ENCODE results near the gene CERS2.

CERS2 gene

DNA sequence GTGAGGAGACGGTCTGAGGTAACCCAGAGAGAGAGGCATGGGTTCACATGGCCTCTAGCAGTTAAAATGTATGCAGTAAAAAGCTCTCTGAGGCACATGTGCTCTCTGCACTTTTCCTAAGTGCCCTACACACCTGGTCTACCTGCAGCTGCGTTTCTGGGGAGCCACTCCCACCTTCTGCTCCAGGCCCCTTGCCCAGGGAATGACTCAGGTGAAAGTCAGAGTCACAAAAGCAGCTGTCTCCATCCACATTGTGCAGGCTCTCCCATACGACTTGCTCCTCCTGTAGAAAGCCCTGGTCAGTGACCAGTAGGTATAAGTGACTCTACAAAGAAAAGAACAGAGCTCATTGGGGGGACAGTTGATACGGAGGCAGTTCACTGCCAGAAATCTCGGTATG, 23.3 kb upstream of the CERS2 start:
- H3K79me2 ChIP-seq (ENCODE audit: insufficient read depth, low read length), result no peaks in the 10 kb centered on the region
- H3K9ac ChIP-seq (ENCODE audit: low read length), result no peak overlapping the region
- no peak overlapping the region for H2AFZ ChIP-seq (ENCODE audit: low read length)
- H3K27ac ChIP-seq (ENCODE audit: low read depth, low read length, poor library complexity, severe bottlenecking), result no peak overlapping the region
- H3K36me3 ChIP-seq (ENCODE audit: insufficient read depth, low read length), result no peaks in the 10 kb centered on the region; the same call in 1 of the 2 replicates
- H3F3A ChIP-seq (ENCODE audit: insufficient read depth, low read length), result no peaks in the 10 kb centered on the region
- no peak overlapping the region for H3K4me3 ChIP-seq (ENCODE audit: low read depth, low read length, poor library complexity, severe bottlenecking)
- no peaks in the 10 kb centered on the region for H4K20me1 ChIP-seq (ENCODE audit: insufficient read depth, low read length)
- no peak for TF ChIP-seq EZH2 (IDR thresholded peaks at IDR 0.05; ENCODE audit: borderline replicate concordance, low read length)
- TF ChIP-seq CTCF (IDR thresholded peaks at IDR 0.05; ENCODE audit: low read length), result no peak
- peaks cover 10% of the 10 kb centered on the region for H3K4me1 ChIP-seq (ENCODE audit: insufficient read depth, low read length, severe bottlenecking)
- no peaks in the 10 kb centered on the region for H3K9me2 ChIP-seq (ENCODE audit: low read depth, low read length)
- no peak overlapping the region for H3K4me2 ChIP-seq (ENCODE audit: low read length)
- H3K27me3 ChIP-seq (ENCODE audit: insufficient read depth, low read length), result no peaks in the 10 kb centered on the region
- H3K9me3 ChIP-seq (ENCODE audit: low read length), result no peaks in the 10 kb centered on the region

GRCh38 chr1:150997126-150997872, 22.7 kb upstream of the CERS2 start:
- Histone ChIP-seq H3K9ac (ENCODE audit: low read length) (no peak overlapping the region), H3K36me3 (ENCODE audit: insufficient read depth, low read length) (no peaks in the 10 kb centered on the region; the same call in 1 of the 2 replicates), H4K20me1 (ENCODE audit: insufficient read depth, low read length) (no peaks in the 10 kb centered on the region), H2AFZ (ENCODE audit: low read length) (no peak overlapping the region), H3K79me2 (ENCODE audit: insufficient read depth, low read length) (no peaks in the 10 kb centered on the region), H3K27ac (ENCODE audit: low read depth, low read length, poor library complexity, severe bottlenecking) (no peak overlapping the region), H3K9me3 (ENCODE audit: low read length) (no peaks in the 10 kb centered on the region), H3K9me2 (ENCODE audit: low read depth, low read length) (no peaks in the 10 kb centered on the region), H3K4me1 (ENCODE audit: insufficient read depth, low read length, severe bottlenecking) (peaks cover 10% of the 10 kb centered on the region), H3K4me2 (ENCODE audit: low read length) (no peak overlapping the region), H3K4me3 (ENCODE audit: low read depth, low read length, poor library complexity, severe bottlenecking) (no peak overlapping the region), H3K27me3 (ENCODE audit: insufficient read depth, low read length) (no peaks in the 10 kb centered on the region), H3F3A (ENCODE audit: insufficient read depth, low read length) (no peaks in the 10 kb centered on the region)
- no peak for TF ChIP-seq EZH2 (IDR thresholded peaks at IDR 0.05; ENCODE audit: borderline replicate concordance, low read length)
- no peak for TF ChIP-seq CTCF (IDR thresholded peaks at IDR 0.05; ENCODE audit: low read length)

DNA sequence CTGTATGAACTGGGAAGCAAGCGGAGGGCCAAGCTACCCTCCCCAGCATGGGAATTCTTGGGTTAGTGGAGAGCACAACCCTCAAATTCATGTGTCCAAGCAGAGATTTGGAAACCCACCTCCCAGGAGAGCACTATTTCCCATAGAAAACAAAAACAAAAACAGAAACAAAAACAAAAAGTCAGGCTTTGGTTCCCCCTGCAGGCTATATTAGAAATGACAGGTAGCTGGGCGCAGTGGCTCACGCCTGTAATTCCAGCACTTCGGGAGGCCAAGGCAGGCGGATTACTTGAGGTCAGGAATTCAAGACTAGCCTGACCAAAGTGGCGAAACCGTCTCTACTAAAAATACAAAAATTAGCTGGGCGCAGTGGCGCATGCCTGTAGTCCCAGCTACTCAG, 21.3 kb upstream of the CERS2 start:
- peak overlapping the region; percentile 10; the same call in 1 of the 2 replicates for H2AFZ ChIP-seq (ENCODE audit: low read length)
- H3K36me3 ChIP-seq (ENCODE audit: insufficient read depth, low read length), result no peaks in the 10 kb centered on the region; the same call in 1 of the 2 replicates
- H3K79me2 ChIP-seq (ENCODE audit: insufficient read depth, low read length), result no peaks in the 10 kb centered on the region
- no peaks in the 10 kb centered on the region for H3K9me2 ChIP-seq (ENCODE audit: low read depth, low read length)
- H3K9ac ChIP-seq (ENCODE audit: low read length), result no peak overlapping the region
- H3K4me3 ChIP-seq (ENCODE audit: low read depth, low read length, poor library complexity, severe bottlenecking), result no peak overlapping the region
- H3K9me3 ChIP-seq (ENCODE audit: low read length), result no peaks in the 10 kb centered on the region
- no peaks in the 10 kb centered on the region for H4K20me1 ChIP-seq (ENCODE audit: insufficient read depth, low read length)
- no peak overlapping the region for H3K27ac ChIP-seq (ENCODE audit: low read depth, low read length, poor library complexity, severe bottlenecking)
- H3K4me1 ChIP-seq (ENCODE audit: insufficient read depth, low read length, severe bottlenecking), result peaks cover 10% of the 10 kb centered on the region
- peak overlapping the region; percentile 13; the same call in 1 of the 2 replicates for H3K4me2 ChIP-seq (ENCODE audit: low read length)
- TF ChIP-seq CTCF (IDR thresholded peaks at IDR 0.05; ENCODE audit: low read length) (peak; percentile 75), EZH2 (IDR thresholded peaks at IDR 0.05; ENCODE audit: borderline replicate concordance, low read length) (no peak)
- no peaks in the 10 kb centered on the region for H3K27me3 ChIP-seq (ENCODE audit: insufficient read depth, low read length)
- H3F3A ChIP-seq (ENCODE audit: insufficient read depth, low read length), result no peaks in the 10 kb centered on the region

Data from OCI-LY1 (cell line).